Measurements from ENCODE around the gene HAT1.
"Not testable (repeated sequence)": the region's sequence is repeated elsewhere in the genome, so short reads cannot be mapped to it uniquely, and the experiment has no call there.

Gene HAT1

DNA sequence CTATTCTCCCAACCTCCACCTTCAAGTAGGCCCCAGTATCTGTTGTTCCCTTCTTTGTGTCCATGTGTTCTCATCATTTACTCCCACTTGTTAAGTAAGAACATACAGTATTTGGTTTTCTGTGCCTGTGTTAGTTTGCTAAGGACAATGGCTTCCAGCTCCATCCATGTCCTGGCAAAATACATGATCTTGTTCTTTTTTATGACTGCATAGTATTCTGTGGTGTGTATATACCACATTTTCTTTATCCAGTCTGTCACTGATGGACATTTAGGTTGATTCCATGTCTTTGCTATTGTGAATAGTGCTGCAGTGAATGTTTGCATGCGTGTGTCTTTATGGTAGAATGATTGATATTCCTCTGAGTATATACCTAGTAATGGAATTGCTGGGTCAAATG is 61.7 kb downstream of the HAT1 start:
- not testable (repeated sequence) for DNase-seq

DNA sequence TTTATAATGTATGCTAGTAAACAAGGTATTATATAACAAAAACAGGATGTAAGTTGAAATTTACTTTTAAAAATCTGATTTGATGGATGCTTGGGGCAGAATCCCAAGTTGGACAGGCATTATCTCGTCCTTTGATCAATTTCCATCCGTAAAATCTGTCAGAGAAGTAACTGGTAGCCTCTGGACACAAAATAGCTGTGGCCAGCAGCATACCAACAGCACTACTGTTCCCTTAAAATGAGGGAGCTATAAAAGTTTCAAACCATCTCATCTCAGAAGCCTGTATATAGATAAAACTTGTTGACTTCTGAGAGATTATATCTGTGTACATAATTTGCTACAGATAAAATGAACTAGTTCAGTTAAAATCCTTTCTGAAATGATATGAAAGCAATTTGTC is 62.8 kb downstream of the HAT1 start:
- DNase-seq: no peak

DNA sequence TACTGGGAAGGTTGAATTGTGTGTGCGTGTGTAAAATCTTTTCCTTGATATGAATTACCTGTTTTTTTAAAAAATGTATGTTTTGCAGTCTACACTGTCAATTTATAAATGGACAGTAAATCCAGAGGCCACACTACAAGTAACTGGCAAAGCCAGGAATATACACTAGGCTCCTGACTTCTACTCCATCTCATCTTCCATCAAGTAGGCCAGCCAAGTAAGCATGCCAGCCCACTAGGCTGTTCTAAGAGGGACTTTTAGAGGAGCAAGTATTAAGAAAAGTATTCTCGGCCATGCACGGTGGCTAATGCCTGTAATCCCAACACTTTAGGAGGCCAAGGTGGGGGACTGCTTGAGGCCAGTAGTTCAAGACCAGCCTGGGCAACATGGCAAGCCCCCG is 64.5 kb downstream of the HAT1 start:
- DNase-seq: no peak

DNA sequence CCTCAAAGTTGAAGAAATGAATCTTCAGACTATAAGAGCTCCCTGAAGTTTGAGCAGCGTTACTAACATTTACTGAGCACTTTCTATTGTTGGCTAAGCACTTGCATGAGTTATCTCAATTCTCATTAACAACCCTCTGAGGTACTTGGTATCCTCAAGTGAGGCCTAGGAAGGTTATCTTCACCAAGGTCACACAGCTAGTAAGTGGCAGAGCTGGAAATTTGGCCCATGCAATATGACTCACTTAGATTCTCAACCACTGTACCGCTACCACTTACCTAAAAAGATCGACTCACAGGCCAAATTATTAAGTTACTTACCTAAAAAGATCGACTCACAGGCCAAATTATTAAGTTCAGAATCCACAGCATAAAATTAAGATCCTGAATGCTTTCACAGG is 68.8 kb downstream of the HAT1 start:
- DNase-seq: no peak

DNA sequence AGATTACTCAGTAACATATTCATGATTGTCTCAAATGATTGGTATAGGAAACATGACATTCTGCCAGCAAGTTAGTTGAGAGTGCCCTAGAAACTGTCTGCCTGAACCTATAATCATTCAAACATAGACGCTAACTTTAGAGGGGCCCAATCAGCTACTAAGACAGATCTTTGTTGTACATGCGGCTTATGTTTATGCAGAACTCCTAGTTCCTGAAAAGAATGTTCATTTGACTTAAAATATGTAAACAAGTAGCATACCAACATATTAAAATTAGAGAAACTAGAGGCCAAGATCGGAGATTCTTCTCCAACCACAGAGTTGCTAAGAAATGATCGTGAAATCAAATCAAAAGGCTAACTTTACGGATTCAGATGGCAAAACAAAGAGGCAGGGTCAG is 73.3 kb downstream of the HAT1 start:
- DNase-seq: no peak

DNA sequence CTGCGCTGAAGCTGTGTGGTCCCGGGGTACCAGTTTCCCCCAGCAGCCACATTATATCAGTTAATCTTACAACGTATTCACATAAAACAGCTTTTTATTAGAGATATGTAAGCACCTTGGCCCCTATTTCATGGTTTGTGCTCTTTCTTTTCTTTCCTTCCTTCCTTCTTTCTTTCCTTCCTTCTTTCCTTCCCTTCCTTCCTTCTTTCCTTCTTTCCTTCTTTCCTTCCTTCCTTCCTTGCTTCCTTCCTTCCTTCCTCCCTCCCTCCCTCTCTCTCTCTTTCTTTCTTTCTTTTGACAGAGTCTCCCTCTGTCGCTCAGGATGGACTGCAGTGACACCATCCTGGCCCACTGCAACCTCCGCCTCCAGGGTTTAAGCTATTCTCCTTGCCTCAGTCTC is 73.8 kb downstream of the HAT1 start:
- no peak for DNase-seq

DNA sequence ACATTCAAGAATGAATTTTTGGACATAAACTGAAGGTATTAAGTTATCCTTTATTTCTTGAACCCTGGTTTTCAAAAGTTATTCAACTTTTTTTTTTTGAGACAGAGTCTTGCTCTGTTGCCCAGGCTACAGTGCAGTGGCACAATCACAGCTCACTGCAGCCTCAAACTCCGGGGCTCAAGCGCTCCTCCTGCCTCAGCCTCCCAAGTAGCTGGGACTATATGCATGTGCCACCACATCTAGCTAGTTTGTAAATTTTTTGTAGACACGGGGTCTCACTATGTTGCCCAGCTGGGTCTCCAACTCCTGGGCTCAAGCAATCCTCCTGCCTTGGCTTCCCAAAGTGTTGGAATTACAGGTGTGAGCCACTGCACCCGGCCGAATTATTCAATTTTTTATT is 74.8 kb downstream of the HAT1 start:
- not testable (repeated sequence) for DNase-seq

DNA sequence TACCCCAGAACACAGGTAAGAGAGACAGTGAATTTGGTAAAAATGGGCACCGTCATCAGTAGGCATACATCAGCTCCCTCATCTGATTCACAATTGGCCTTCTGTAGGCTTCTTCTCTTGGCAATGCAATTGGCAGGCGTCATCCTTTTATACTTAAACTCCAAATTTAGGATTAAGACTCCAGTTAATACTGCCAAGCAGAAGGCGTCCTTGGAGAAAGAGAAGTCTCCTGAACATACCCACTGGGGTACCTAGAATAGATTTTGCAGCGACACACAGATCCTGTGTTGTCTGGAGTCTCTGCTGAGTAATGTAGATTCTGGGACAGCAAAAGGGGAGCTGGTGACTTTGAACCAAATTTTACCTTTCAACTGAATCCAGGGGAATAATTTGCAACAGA is 76.9 kb downstream of the HAT1 start:
- DNase-seq: no peak

DNA sequence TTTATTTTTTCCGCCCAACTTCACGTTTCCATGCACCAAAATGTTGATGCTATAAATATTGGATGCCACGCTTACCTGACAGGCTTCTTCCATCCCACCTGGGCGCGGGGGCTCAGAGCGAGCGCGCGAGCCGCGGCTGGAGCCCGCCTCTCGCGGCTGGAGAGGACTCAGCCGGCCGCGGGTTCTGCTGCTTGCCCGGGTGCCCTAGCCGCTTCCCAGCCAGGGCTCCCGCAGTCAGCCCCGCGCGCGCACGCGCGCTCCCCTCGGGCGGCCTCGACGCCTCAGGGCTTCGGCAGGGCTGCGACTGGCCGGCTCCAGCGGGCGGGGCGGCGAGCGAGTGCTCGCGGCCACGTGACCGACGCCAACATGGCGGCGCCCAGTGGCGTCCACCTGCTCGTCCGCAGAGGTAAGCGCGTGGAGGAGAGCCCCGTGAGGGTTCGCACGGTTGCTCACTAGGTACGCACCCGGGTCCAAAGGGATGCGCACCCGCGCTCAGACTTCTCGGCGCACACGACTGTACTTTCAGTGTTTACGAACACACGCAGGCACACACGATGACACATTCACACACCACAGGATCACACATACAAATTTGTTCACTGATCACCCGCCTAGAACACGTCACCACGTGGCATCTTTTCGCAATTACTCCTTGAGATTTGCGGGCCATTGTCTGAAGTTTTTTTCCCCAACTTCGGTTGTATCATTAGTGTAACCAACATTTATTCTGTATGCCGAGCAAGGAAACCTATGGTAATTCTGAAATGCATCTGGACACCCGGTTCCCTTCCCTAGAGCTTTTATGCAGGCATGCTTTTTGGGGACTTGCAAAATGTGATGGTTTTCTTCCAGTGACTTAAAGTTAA is 77.6 kb downstream of the HAT1 start, which contains the start of gene METAP1D:
Gene METAP1D, plus strand, starts transcription at position 350 of the 866 bp plus-strand sequence. Its CDS starts 17 bp downstream, at position 367.
- peak; percentile 95 for DNase-seq

DNA sequence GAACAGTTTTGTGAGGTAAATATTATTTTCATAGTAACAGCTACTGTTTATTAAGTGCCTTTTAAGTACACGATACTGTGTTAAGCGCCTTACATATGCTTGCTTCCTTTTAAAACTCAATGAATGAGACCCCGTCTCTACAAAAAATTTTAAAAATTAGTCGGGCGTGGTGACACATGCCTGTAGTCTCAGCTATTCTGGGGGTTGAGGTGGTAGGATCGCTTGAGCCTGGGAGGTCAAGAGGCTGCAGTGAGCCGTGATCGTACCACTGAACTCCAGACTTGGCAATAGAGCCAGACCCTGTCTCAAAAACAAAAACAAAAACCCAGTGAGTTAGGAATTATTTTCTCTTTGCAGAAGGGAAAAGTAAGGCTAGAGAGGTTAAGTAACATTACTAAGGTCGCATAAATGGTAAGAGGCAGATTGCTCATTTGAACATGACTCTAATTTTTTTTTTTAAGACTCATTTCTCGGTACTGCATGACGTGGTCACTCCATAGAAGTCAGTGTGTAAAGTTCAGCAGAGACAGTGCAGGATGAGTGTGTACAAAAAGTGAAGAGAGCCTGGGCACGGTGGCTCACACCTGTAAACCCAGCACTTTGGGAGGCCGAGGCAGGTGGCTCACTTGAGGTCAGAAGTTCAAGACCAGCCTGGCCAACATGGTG is 78.6 kb downstream of the HAT1 start:
- no peak for DNase-seq

DNA sequence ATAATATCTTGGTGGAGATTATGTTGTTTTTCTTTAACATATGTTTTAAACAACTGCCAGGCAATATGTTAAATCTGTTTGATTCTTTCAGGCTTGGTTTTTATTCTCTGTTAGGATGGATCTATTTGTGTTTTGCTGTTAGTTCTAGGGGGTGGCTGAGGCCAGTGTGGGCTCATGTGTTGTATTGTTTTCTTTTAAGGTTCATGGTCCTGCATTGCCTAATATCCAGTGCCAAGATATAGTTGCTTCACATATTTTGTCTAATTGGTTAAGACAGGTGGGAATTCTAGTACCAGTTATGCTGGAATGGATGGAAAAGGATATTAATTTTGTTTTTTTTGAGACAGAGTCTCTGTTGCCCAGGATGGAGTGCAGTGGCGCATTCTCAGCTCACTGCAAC is 85.1 kb downstream of the HAT1 start:
- no peak for DNase-seq

DNA sequence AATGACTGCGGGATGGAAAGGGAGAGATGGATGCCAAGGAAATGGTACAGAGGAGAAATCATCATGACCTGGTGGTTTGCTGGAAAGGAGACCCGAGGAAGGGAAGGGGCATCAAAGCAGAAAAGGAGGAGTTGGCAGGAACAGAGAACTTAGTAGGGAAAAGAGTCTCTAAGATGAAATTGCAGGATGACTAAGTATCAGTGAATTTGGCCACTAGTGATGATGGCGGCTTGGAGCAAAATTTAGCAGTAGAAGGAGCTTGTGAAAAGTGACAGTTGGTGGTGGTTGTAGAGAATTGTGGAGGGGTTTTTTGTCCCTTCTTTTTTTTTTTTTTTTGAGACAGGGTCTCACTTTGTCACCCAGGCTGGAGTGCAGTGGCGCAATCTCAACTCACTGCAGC is 87.6 kb downstream of the HAT1 start:
- DNase-seq: no peak

DNA sequence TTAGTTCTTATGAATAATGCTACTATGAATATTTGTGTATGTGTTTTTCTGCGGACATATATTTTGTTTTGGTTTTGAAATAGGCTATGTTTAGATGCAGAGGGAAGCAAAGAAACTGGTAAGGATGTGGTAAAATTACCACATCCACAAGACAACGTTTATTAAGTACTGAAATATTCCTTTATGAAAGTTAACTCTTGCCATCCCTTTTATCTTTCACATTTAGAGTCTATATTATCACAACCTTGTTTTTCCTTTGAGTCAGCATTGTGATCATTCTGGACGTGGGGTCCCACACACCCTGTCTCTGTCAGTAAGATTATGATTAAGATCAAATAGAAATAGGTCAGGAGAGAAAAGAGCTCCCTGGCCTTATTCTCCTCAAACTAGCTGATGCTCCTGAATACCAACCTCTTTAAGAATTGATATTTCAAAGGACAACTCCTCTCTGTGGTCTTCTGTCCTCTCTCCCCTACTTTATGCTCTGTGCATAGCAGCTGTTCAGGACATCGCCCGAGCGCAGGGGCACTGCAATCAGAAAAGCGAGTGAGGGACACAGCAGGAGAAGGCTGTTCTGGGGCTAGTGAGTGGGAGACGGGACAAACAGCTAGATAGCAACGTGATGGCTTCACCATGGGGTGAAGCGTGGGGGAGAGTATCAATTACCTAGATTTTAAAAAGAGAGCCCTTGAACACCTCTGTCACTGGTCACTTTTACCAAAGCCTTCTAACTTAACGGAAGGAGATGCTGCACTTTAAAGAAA is 89.7 kb downstream of the HAT1 start:
- DNase-seq: peak; percentile 63

DNA sequence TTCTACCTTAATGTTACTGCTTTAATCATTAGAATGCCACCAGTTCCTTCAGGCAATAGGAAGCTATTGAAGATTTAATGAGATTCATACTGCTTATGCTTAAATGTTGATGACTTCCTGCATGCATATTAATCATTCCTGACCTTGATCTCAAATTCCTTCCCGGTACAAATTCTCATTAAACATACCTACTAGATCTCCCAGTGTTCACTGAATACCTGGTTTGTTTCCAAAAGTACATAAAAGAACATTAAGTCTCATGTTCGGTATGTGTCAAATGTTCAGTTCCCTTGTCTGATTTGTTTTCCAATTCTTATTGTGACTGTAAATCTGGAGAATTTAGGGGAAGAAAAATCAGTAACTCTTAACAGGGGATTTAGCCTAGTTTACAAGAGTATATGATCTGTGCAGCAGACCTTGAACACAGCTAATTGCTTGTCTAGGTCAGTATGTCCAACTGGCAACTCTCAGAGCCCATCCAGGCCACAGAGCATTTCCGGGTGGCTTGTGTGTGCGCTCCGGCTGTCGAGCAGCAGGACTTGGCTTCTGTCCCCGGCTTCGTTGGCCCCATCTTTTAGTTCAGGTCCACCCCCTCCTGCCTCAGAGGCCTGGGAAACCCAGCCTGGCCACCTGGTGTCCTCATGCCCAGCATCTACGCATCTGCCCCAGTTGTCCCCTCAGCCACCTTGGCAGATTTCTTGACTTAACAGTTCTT is 90.6 kb downstream of the HAT1 start:
- peak; percentile 82 for DNase-seq

DNA sequence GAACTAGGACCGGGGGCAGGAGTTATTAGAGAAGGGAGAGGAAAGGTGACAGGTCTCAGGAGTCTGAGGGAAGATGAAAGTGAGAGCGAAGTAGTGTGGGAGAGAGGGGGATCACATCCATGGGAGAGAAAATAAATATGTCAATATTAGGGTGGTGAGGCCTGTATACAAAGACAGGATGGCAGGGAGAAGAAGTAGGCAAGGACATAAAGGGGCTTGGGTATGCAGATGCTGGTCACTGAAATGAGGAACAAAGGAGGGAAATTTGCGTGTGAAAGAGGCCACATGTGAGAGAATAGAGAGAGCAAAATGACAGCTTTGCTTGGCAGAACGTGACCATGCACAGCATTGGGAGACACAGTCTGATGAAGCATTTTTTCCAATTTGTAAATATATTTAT is 91.1 kb downstream of the HAT1 start:
- DNase-seq: peak; percentile 61

DNA sequence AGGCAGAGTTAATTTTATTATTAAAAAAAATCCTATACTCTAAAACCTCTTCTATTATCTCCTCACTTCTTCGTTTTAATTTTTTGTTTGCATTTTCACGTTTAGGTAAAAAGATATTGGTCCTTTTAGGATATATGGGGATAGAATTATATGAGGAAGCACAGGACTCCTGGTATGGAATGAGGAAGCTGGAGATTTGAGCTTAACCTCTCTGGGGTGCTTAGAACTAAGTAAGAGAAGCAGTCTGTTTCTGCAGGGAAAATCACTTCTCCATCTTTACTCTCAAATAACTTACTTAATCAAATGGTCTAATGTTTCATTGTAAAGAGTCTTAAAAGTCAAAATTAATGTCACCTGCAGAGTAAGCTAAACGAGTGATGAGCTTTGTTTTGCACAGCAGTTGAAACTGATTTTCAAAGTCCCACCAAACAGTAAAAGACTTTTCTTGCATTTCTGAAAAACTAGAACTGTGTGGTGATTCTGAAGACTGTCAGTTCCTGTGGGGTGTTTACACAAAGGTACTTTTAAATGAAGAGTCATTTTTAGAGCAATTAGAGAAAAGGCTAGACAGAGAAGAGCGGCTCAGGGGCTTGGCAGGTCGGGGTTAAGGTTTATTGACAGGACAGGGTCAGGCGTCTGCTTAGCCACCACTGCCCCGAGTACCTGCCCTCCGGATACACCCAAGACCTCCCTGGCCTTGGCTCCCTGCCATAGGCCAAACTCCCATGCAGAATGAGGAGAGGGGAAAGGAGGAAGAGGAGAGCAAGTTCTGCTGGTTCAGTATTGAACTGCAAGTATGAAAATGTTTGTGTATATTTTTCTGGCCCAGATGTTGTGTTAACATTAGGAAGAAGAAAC is 99.0 kb downstream of the HAT1 start:
- DNase-seq: no peak

DNA sequence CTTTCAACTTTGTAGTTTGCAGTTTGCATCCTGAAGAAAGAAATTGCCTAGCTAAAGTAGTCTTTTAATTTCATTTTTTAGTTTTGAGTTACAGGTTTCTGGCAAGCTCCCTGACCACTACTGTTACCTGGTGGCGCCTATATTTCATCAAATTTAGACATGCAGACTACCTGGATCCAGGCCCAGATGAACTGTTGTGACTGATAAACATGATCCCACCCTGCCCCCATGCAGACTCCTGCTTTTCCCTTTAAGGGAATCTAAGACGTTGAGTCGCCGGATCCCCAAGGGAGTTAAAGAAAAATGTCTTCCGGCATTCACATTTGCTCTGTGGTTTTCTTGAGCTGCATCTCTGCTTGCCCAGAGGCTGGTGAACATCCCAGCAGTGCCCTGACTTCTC is 99.7 kb downstream of the HAT1 start:
- DNase-seq: peak; percentile 56

DNA sequence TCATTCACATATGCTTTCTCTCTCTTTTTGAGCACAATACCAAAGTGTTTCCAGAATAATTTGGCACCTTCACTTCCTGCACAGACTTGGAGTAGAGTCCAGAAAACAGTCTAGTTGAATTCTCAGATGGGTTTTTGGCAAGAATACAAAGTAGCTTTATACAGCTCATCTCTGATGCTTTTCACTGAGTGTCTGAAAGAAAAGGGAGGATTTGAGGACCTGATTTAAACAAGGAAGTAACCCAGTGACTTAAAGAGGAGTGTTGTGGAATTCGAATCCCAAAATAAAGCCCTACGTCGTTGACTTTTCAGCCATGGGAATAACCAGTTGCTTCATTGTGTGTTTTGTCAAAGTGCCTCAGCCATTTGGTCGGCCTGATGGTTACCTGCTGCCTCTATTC is 109.3 kb downstream of the HAT1 start:
- DNase-seq: no peak
